ENCODE results near the gene CLCN4. TPM values are rescaled to one million over a fixed set of nuclear protein-coding genes. Genes with fewer than 3 reads are reported as not detected.

CLCN4 gene
- total and polyA plus RNA-seq, 2 of the 8 experiments (the other 6 are each of a cell fraction or from before 2014, with no cell fraction given), result 3.3 to 11.2 TPM

- TF ChIP-seq SRF (IDR thresholded peaks at IDR 0.05; ENCODE audit: low read depth, low read length), result no peak
- TF ChIP-seq NRF1 (IDR thresholded peaks at IDR 0.05; ENCODE audit: low read depth, low read length), result no peak
- no peak for TF ChIP-seq ZNF274 (IDR thresholded peaks at IDR 0.05; ENCODE audit: borderline replicate concordance, extremely low read depth, low read length)
- TF ChIP-seq NANOG (IDR thresholded peaks at IDR 0.05; ENCODE audit: insufficient read depth, low read depth, low read length, poor library complexity, severe bottlenecking), result no peak
- TF ChIP-seq ASH2L (IDR thresholded peaks at IDR 0.05; ENCODE audit: low read length), result no peak
- no peak for TF ChIP-seq KDM1A (IDR thresholded peaks at IDR 0.05; ENCODE audit: borderline replicate concordance, low read length)
These were observed 42.4 kb downstream of the CLCN4 start (continued) for GRCh38 chrX:10199212-10199611.
